NCI-H2081 (cell line): ENCODE measurements around the gene PKLR.
"Not testable (repeated sequence)": the region's sequence is repeated elsewhere in the genome, so short reads cannot be mapped to it uniquely, and the experiment has no call there.

ENCODE experiments used
- DNase-seq, 2 experiments: peaks; one replicate each; lab custom pipeline; 2025; lab: John Stamatoyannopoulos, UW

Gene PKLR

DNA sequence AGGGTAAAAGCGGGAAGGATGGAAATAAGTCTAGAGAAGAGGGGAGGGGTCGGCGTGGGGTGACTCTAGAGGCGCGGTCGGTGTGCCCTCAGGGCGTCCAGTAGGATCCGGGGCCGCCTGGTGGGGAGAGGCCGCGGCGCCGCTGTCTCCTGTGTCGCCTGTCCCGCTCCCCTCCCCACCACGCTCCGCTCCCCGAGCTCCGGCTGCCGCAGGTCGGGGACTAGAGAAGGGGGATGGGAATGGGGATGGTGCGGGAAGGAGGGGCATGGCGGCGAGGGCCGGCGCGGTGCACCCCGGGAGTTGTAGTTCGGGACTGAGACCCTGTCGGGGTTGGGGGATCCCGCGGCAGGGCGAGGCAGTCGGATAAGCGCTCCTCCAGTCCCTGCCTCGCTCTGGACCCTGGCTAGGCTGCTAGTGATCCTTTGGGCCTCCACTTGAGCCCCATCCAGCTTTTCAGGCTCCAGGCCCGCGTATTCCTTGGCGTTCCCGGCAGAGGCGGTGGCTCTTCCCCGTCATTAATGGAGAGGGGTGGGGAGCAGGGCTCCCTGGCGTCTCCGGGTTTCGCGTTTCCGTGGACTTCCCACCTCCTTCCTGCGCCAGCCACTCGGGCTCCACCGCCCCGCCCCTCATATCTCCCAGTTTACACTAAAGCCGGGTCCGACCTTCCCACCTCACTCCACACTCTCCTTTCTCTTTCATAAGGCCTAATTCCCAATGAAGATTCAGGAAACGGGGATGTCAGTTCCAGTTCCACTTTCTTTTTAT is 45.8 kb downstream of the PKLR start, which contains the start of gene ENTREP3:
Gene ENTREP3 (minus strand): TSS at position 241 of the 765 bp plus-strand sequence. CDS start 606 bp downstream, outside the sequence.
- peak; percentile 90 for DNase-seq

DNA sequence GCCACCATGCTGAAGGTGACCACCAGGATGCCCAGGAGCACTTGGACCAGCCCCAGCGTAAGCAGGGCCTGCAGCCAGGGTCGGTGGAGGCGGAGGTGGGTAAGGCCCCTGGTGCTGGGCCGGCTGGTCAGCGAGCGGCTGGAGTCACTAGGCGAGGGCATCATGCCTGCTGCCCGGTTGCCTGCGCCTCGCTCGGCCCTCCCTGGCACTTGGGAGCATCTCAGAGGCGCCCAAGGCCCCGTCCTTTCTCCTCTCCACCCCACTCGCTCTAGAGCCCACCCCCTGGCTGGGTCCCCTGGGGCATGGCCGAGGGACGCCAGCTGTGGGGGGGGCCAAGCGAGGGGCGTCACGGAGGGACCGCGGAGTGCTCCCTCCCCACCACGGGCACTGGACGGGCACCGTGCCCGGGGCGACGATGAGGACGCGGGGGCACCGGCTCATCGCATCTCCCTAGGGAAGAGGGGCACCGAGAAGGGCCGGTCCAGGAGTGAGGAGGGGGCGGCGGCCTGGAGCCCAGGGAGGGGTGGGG is 46.5 kb downstream of the PKLR start:
- DNase-seq: peak in 1 of 2 experiments; percentile 29

DNA sequence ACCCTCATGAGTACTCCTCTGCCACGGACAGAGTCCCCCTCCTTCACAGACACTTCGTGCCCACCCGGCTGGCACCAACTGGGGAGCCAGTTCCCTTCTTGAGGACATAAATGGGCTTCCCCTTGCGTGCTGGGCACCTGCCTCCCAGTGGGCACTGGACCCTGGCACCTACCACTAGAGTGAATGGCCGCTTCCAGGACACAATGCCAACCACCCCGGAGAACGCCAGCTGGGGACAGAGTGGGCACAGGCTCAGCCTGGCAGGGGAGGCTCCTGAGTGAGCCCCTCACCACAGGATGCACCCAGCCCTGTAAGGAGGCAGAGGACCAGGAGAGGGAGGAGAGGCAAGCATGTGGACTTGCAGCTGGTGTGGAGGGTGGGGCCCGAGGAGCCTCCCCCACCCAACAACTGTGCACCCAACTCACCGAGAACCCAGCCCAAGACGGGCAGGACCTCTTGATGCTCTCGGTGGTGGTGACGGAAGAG is 47.0 kb downstream of the PKLR start:
- no peak for DNase-seq

DNA sequence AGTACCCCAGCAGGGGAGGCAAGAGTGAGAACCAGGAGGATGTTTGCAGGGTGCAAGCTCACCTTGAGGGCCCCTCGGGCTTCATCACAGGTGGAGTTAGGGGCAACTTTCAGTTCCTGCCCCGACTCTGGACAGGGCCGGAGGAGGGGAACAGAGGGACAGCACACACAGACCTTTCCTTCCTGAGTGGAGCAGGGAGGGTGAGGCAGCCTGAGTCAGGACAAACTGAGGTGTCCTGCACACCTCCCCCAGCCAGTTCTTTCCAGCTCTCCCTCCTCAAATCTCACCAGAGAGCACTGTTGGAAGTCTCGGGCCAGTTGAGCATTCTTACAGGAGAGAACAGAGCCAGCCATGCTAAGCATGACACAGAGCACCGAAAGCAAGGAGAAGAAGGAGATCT is 47.4 kb downstream of the PKLR start:
- no peak for DNase-seq

DNA sequence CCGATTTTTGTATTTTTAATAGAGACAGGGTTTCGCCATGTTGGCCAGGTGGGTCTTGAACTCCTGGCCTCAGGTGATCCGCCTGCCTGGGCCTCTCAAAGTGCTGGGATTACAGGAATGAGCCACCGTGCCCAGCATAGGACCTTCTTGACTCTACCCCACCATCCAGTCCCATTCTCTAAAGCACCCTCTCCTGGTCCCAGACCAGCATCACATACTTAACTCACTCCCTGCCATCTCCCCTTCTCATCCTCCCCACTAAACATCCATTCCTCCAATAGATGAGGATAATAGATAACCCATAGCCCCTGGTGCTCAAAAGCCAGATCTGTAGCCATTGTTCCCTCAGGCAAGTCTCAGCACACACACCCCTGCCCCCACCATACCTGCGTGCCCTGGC is 48.0 kb downstream of the PKLR start:
- DNase-seq: no peak

DNA sequence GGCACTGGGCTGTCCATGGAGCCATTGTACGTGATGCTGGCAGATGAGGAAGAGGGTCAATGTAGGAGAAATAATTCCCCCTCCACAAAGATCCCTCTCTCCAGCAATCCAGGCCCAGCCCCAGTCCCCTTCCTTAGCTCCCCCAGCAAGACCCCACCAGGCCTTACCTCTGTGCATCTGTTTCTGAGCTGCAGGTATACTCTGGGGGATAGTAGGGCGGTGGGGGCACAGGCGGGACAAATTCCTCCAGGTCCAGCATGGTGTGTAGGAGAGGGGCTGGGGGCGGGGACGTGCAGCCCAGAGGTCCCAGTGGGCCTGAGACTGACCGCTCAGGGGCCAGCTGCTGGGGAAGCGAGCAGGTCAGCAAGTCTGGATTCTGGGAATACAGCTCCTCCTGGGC is 49.7 kb downstream of the PKLR start:
- DNase-seq: no peak

DNA sequence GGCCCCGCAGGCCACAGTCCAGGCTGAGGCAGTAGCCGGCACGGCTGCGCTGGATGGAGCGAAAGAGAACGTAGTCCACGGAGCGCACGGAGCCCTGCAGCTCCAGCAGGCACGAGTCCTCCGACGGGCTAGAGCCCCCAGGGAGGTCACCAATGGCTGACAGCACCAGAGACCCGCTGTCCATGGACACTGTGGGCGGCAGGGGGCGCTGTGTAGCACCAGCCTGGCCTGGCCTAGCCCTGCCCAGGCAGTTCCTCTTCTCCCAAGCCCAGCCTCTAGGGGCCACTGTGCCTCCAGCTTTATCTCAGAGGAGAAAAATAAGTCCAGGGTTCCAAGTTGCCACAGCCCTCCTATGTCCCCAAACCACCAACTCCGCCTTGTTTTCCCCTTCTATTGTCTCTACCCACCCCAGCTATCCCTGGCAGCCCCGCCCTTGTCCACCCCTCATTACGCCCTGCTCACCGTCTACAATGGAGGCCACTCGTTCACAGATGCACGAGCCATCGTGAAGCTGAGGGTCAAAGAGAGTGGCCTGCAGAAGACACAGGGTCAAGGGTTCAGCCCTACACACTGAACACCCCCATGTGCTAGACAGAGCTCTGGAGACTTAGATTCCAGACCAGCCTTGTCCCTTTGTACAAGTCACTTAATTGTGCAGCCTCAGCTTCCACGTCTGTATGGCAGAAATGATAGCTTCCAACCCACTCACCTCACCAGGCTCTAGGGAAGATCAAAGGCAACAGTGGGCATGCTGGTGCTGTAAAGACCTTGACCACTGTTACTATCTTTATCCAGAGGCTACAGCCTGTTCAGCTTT is 50.4 kb downstream of the PKLR start:
- peak; percentile 95 to 96 for DNase-seq

DNA sequence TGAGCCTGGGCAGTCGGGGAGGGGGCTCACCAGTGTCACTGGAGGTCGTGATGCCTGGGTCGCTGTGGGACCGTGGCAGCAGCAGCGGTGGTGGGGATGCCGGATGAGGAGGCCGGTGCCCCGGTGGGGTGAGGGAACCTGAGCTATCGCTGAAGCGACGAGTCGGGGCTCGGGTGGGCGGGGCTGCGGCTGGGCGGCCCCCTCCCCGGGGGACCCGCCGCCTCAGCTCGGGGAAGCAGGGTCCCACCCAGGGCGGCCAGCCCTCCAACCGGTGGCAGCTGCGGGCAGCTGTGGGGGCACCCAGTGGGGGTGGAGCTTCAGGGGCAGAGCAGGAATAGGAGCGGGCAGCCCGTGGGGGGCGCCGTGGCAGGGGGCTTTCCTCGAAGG is 51.0 kb downstream of the PKLR start:
- DNase-seq: no peak

DNA sequence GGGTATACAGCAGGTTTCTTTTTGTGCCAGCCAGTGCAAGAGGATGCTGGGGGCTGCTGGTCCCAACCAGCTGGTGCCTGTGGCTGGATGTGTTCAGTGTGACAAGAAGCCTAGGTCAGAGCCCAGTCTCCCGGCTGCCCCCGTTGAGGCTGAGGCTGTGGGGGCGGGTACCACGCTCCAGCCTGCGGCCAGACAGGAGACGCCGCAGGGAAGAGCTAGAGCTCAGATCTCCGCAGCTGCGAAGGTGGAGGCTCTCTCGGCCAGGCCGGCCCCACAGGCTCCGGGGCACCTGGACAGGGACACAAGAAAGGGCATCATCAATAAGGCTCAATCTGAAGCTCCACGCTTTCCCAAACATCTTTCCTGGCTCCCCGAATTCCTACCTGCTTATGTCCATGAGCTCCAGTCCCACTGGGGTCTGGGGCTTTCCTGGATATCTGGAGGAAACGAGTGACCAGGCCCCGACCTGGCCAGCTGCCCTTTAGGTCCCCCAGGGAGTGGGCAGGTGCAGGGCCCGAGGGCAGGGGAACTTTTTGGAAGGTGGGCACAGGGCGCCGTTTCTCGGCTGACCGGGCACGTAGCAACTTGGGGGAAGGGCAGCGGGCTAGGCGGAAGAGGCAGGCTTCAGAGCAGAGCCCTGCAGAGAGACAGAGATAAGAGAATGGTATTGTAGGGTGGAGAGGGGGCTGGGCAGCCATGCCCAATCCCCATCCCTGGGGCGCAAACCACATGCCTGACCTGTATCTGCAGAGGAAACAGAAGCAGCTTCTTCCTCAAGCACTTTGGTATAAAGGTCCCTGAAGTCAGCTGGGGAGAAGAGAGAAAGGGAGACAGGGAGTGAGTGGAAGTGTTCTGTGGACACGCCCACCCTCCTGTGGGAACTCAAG is 53.3 kb downstream of the PKLR start:
- no peak for DNase-seq

DNA sequence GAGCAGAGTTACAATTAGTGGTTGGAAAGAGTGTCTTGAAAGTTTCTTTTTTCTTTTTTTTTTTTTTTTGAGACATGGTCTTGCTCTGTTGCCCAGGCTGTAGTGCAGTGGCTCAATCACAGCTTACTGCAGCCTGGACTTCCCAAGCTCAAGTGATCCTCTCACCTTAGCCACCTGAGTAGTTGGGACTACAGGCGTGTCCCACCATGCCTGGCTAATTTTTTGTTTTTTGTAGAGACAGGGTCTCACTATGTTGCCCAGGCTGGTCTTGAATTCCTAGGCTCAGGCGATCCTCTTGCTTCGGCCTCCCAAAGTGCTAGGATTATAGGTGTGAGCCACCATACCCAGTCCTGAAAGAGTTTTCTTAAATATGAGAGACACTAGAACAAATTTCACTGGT is 54.4 kb downstream of the PKLR start:
- DNase-seq: not testable (repeated sequence)

DNA sequence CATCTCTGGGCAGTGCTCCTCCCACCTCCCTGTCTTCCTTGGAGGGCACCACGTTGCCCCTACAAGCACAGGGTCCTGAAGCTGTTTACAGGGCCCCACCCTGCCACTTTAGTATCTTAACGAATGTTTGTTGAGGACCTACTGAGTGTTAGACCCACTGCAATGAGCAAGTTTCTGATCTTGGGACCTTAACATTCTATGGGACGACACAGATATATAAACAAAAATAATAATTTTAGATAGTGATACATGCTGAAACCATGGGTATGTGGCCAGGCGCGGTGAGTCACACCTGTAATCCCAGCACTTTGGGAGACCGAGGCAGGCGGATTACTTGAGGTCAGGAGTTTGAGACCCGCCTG is 56.1 kb downstream of the PKLR start:
- no peak for DNase-seq

DNA sequence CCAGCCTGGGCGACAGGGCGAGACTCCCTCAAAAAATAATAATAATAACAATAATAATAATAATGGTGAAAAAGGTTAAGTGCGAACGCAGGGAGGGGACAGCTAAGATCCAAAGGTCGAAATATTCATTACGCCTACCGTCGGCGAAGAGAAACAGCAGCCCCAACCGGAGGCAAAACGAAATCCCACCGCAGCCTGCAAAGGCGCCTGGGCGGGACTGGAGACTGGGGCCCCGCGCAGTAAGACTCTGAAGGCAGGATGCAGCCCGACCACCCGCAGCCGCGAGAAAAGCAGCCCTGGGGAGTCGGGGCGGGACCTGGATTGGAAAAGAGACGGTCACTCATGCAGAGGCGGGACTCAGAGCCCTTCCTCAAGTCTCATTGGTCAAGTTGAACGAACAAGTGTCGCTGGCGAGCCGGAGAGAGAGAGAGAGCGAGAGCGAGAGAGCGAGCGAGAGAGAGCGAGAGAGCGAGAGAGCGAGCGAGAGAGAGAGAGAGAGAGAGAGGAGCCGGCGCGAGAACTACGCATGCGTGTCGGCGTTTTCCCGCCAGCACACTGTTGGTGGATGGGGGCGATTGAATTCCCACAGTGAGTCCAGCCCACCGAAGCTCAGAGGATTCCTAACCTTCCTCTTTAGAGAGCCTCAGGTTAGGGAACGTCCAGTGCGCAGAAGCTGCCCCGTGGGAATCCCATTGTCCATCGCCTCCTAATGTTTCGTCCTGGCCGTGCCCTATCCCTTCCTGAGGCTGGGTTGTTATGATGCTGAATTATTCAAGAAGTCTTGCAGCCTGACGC is 56.7 kb downstream of the PKLR start:
- peak; percentile 98 for DNase-seq

DNA sequence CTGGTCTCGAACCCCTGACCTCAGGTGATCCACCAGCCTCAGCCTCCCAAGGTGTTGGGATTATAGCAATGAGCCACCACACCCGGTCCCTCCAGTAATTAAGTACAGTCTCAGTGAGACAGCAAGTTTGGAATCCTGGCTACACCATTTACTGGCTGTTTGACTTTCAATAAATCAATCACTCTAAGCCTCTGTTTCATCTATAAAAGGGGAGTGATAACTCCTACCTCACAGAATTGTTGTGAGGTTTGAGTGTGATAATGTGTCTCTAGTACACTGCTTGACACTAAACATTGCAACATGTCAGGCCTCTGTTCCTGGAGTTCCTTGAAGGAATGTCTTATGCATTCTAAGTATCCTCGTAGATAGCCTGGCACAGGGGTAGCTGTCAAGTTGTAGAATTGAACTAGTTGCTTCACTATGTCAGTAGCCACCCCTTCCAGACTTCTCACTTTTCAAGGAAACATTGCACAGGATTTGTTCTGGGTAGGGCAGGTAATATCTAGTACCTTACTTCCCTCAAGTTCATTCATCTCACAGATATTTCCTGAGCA is 58.4 kb downstream of the PKLR start:
- no peak for DNase-seq

DNA sequence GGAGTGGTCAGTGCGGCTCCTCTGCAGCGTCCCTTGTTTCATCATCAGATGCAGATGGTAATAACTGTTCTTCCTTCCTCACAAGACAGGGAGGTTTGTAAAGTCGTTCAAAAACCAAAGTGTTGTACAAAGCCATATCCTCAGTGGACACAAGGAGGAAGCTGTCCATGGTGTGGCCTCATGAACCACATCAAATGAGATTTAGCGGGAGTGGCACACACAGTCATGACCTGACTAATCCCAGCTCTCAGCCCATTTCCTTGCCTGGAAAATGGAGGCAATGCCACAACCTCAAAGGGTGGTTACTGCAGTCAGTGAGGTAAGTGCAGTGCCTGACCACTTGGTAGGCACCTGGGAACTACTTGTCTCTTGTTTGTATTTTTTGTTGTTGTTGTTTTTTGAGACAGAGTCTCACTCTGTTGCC is 59.4 kb downstream of the PKLR start:
- no peak for DNase-seq

DNA sequence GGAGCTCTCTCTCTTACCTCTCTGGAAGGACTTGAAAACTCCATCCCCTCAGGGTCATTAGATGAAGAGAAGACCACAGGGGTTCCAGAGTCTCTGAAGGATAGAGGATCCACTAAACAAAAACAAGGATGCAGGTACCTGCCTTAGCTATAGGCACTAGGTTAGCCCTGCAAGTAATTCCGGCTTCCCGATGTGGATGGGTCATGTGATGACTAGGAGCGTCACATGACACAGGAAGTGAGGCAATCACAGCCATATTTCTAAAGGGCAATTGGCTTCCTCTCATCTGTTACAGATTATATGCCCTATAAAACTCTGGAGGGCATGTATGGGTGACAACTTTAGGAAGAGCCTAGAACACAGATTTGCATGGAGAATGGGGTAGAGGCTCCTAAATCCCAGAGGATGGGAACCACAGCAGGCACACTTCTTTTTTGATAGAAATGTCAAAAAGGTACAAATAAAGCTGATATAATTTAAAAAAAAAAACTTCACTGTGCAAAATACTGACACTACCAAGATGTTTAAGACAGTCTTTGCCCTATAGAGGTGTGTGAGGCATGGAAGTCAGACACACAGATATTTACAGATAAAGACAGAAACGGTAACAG is 60.1 kb downstream of the PKLR start:
- peak; percentile 62 to 89 for DNase-seq
